Mesendoderm (in vitro differentiated cells): ENCODE data around the gene CCN5.

Experiments
- DNase-seq: peaks from one replicate; pipeline ENCODE4 v3.0.0; 2013
- H2AK5ac ChIP-seq: 2 replicates; pipeline ENCODE4 v1.6.1; 2013; ENCODE audit warnings: low read length, inconsistent platforms
- H2BK120ac ChIP-seq: 2 replicates; pipeline ENCODE4 v1.6.1; 2013; ENCODE audit warnings: low read depth, mild to moderate bottlenecking, low read length, moderate library complexity, mixed read lengths
- H2BK15ac ChIP-seq: replicated peaks from 2 replicates; pipeline ENCODE4 v1.6.1; 2013; ENCODE audit warnings: low read depth, mild to moderate bottlenecking, moderate library complexity
- H2BK5ac ChIP-seq: 2 replicates; pipeline ENCODE4 v1.6.1; 2013; ENCODE audit warnings: low read length, inconsistent platforms
- H3K18ac ChIP-seq: 2 replicates; pipeline ENCODE4 v1.6.1; 2013; ENCODE audit warnings: mild to moderate bottlenecking, low read length, mixed read lengths
- H3K23ac ChIP-seq: one replicate; pipeline ENCODE4 v1.6.1; 2013; ENCODE audit warnings: low read length
- H3K27ac ChIP-seq: 2 replicates; pipeline ENCODE4 v1.5.1; 2013; ENCODE audit warnings: low read depth, mild to moderate bottlenecking, inconsistent platforms, low read length, moderate library complexity
- H3K27me3 ChIP-seq: 2 replicates; pipeline ENCODE4 v1.6.1; 2013; ENCODE audit warnings: low read length, control low read depth, mild to moderate bottlenecking, inconsistent platforms; ENCODE audit not compliant: insufficient read depth, poor library complexity
- H3K36me3 ChIP-seq: 2 replicates; pipeline ENCODE4 v1.6.1; 2013; ENCODE audit warnings: low read length, inconsistent platforms; ENCODE audit not compliant: control insufficient read depth, insufficient read depth
- H3K4ac ChIP-seq: one replicate; pipeline ENCODE4 v1.6.1; 2013; ENCODE audit warnings: low read depth, mild to moderate bottlenecking, low read length, moderate library complexity
- H3K4me1 ChIP-seq: 2 replicates; pipeline ENCODE4 v1.6.1; 2013; ENCODE audit warnings: low read depth, low read length, inconsistent platforms; ENCODE audit not compliant: control insufficient read depth
- H3K4me2 ChIP-seq: 2 replicates; pipeline ENCODE4 v1.6.1; 2013; ENCODE audit warnings: low read length
- H3K4me3 ChIP-seq: 2 replicates; pipeline ENCODE4 v1.5.1; 2013; ENCODE audit warnings: mild to moderate bottlenecking, low read length
- H3K56ac ChIP-seq: one replicate; pipeline ENCODE4 v1.6.1; 2013; ENCODE audit warnings: low read length
- H3K79me1 ChIP-seq: 2 replicates; pipeline ENCODE4 v1.6.1; 2013; ENCODE audit warnings: low read length, inconsistent platforms
- H3K79me2 ChIP-seq: 2 replicates; pipeline ENCODE4 v1.6.1; 2013; ENCODE audit warnings: mild to moderate bottlenecking, low read length; ENCODE audit not compliant: control insufficient read depth, insufficient read depth
- H3K9ac ChIP-seq: 2 replicates; pipeline ENCODE4 v1.6.1; 2013; ENCODE audit warnings: low read length, inconsistent platforms
- H4K5ac ChIP-seq: one replicate; pipeline ENCODE4 v1.6.1; 2013; ENCODE audit warnings: low read length
- H4K8ac ChIP-seq: one replicate; pipeline ENCODE4 v1.6.1; 2013; ENCODE audit warnings: low read depth, mild to moderate bottlenecking, control low read depth, low read length, moderate library complexity
- WGBS: extraction: QIAGEN DNeasy Blood & Tissue Kit; methylation state at CpG from one replicate; pipeline ENCODE4 v1.1.7; 2013; ENCODE audit warnings: low lambda C conversion rate, missing lambda C conversion rate; ENCODE audit not compliant: insufficient coverage; ENCODE audit errors: extremely low coverage; 5-methylcytosine and 5-hydroxymethylcytosine counted together

CCN5 gene

GRCh38 chr20:44743080-44743701 is 28.0 kb downstream of the CCN5 start:
- no peaks in the 10 kb centered on the region for H3K36me3 ChIP-seq
- no peak overlapping the region for H2BK5ac ChIP-seq
- H3K79me2 ChIP-seq: no peaks in the 10 kb centered on the region
- H3K4ac ChIP-seq: no peak overlapping the region
- H3K4me1 ChIP-seq: peaks cover 2% of the 10 kb centered on the region
- no peaks in the 10 kb centered on the region for H3K79me1 ChIP-seq
- no peak overlapping the region for H4K8ac ChIP-seq
- H2BK15ac ChIP-seq: no peak overlapping the region
- no peak overlapping the region for H3K18ac ChIP-seq
- no peak overlapping the region for H2AK5ac ChIP-seq
- no peak overlapping the region for H2BK120ac ChIP-seq
- no peak overlapping the region for H3K23ac ChIP-seq
- no peak overlapping the region for H3K4me2 ChIP-seq
- no peak overlapping the region for H3K56ac ChIP-seq
- no peak overlapping the region for H3K9ac ChIP-seq
- no CpG with 5 or more reads among the region's 7 CpGs for WGBS
- H4K5ac ChIP-seq: no peak overlapping the region
- no peak overlapping the region for H3K27ac ChIP-seq
- no peaks in the 10 kb centered on the region for H3K27me3 ChIP-seq
- H3K4me3 ChIP-seq: no peak overlapping the region
- DNase-seq: no peak

- Histone ChIP-seq H2AK5ac (no peak overlapping the region), H3K4ac (no peak overlapping the region), H4K8ac (no peak overlapping the region), H3K4me1 (peaks cover 2% of the 10 kb centered on the region), H3K36me3 (no peaks in the 10 kb centered on the region), H3K27me3 (no peaks in the 10 kb centered on the region), H3K9ac (no peak overlapping the region), H2BK5ac (no peak overlapping the region), H2BK15ac (no peak overlapping the region), H3K79me1 (no peaks in the 10 kb centered on the region), H4K5ac (no peak overlapping the region), H3K23ac (no peak overlapping the region), H3K79me2 (no peaks in the 10 kb centered on the region), H3K18ac (no peak overlapping the region), H3K4me3 (no peak overlapping the region), H3K4me2 (no peak overlapping the region), H3K56ac (no peak overlapping the region), H2BK120ac (no peak overlapping the region), H3K27ac (no peak overlapping the region)
- no peak for DNase-seq
- no CpG with 5 or more reads among the region's 12 CpGs for WGBS
These were observed 28.9 kb downstream of the CCN5 start for GRCh38 chr20:44743916-44744655.

GRCh38 chr20:44745122-44745597 is 30.0 kb downstream of the CCN5 start:
- Histone ChIP-seq H2BK5ac (no peak overlapping the region), H3K27me3 (no peaks in the 10 kb centered on the region), H3K23ac (no peak overlapping the region), H3K4me3 (no peak overlapping the region), H3K4me1 (peaks cover 2% of the 10 kb centered on the region), H2BK120ac (no peak overlapping the region), H3K4me2 (no peak overlapping the region), H3K9ac (no peak overlapping the region), H3K4ac (no peak overlapping the region), H2BK15ac (no peak overlapping the region), H4K5ac (no peak overlapping the region), H3K79me2 (no peaks in the 10 kb centered on the region), H2AK5ac (no peak overlapping the region), H3K79me1 (no peaks in the 10 kb centered on the region), H3K36me3 (no peaks in the 10 kb centered on the region), H3K27ac (no peak overlapping the region), H3K56ac (no peak overlapping the region), H4K8ac (no peak overlapping the region), H3K18ac (peak overlapping the region; percentile 65)
- no peak for DNase-seq
- WGBS: 54% methylated on average over 2 of the region's 5 CpGs

DNA sequence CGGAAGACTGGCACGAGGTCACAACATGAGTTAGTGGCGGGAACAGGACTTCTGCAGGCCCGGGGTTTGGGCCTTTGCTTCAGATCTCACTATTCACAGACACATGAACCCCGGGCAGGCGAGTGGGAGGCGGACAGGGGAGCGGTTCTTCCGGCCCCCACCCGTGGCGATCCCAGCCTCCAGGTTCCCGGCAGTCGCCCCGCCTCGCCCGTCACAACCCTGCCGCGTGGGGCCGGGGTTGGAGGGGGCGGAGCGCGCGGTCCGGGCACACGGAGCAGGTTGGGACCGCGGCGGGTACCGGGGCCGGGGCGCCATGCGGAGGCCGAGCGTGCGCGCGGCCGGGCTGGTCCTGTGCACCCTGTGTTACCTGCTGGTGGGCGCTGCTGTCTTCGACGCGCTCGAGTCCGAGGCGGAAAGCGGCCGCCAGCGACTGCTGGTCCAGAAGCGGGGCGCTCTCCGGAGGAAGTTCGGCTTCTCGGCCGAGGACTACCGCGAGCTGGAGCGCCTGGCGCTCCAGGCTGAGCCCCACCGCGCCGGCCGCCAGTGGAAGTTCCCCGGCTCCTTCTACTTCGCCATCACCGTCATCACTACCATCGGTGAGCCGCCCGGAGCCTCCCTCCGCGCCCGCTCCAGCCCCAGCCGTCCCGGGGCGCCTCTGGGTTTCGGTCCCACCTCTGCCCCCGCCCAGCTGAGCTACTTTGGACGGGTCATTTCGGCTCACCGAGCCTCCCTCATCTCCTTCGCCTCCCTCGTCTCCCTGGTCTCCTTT is 30.6 kb downstream of the CCN5 start, which contains the start of gene KCNK15:
Gene KCNK15 (plus strand): TSS at position 268 of the 769 bp plus-strand sequence. CDS start 46 bp downstream, at position 314.
- Histone ChIP-seq H3K56ac (peak within 1 kb of the TSS; percentile 79), H3K36me3 (no peaks in the 10 kb centered on the region), H3K4me2 (peak within 1 kb of the TSS; percentile 65), H3K9ac (peak within 1 kb of the TSS; percentile 61), H4K5ac (no peak within 1 kb of the TSS), H3K79me2 (no peaks in the 10 kb centered on the region), H3K79me1 (no peaks in the 10 kb centered on the region), H4K8ac (no peak within 1 kb of the TSS), H2BK120ac (no peak within 1 kb of the TSS), H2AK5ac (no peak within 1 kb of the TSS), H3K4ac (no peak within 1 kb of the TSS), H2BK5ac (no peak within 1 kb of the TSS), H3K4me1 (peaks cover 2% of the 10 kb centered on the region), H3K18ac (peak within 1 kb of the TSS; percentile 65), H3K23ac (no peak within 1 kb of the TSS), H3K27ac (no peak within 1 kb of the TSS), H3K27me3 (no peaks in the 10 kb centered on the region), H2BK15ac (no peak within 1 kb of the TSS), H3K4me3 (no peak within 1 kb of the TSS)
- WGBS: no CpG with 5 or more reads among the region's 81 CpGs
- peak; percentile 41 for DNase-seq

DNA sequence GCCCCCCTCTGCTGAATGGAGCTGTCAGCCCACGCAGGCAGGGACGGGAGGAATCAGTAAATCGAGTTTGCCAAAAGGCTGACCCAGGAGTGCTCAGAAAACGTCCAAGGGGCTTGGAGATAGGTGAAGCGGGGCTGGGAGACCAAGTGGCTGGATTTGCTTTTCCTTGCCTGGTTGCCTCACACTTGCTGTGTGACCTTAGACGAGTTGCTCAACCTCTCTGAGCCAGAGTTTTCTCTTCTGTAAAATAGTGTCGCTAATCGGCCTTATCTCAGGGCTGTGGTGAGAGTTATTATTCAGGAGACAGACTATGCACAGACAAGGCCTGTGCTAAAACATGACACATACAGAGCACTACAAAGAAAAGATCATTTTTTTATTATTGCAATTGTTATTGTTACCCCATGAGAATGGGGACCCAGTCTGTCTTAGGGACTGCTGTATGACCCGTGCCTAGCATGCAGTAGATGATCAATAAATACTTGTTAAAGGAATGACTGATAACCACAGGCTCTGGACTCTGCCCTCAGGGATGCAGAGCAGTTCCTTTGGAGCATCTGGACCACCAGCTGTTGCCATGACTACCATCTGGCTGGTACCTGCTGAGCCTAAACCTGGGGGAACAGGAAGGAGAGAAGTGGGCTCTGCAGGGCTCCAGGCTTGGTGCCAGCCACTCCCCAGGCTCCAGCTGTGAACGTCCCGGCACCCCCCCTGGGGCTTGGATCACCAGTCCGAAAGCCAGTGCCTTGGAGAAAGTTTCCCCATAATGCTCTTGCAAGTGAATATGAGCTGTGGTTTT is 31.4 kb downstream of the CCN5 start:
- Histone ChIP-seq H3K79me1 (no peaks in the 10 kb centered on the region), H2BK120ac (no peak overlapping the region), H3K27me3 (no peaks in the 10 kb centered on the region), H4K5ac (no peak overlapping the region), H3K79me2 (no peaks in the 10 kb centered on the region), H3K9ac (peak overlapping the region; percentile 61), H2BK5ac (no peak overlapping the region), H3K27ac (no peak overlapping the region), H2AK5ac (no peak overlapping the region), H3K23ac (no peak overlapping the region), H2BK15ac (no peak overlapping the region), H3K56ac (peak overlapping the region; percentile 79), H3K4ac (no peak overlapping the region), H3K4me3 (no peak overlapping the region), H3K18ac (no peak overlapping the region), H3K4me2 (peak overlapping the region; percentile 65), H3K4me1 (peaks cover 2% of the 10 kb centered on the region), H3K36me3 (no peaks in the 10 kb centered on the region), H4K8ac (no peak overlapping the region)
- WGBS: no CpG with 5 or more reads among the region's 12 CpGs
- peak; percentile 74 for DNase-seq
